Fibroblast of skin of scalp (primary cell): ENCODE data around the gene DPP9. TPM values are rescaled to one million over a fixed set of nuclear protein-coding genes. Genes with fewer than 3 reads are reported as not detected.
A peak's percentile ranks its signal among the peaks of the same experiment; 100 is the strongest.
"Not testable (repeated sequence)": the region's sequence is repeated elsewhere in the genome, so short reads cannot be mapped to it uniquely, and the experiment has no call there.

Experiments used
- DNase-seq: peaks from one replicate; pipeline ENCODE4 v3.0.0-alpha.2; 2013
- polyA plus RNA-seq, 2 experiments: library from polyadenylated mRNA; unstranded; fragments of 120-200 nt; gene quantifications; one replicate each; pipeline ENCODE4 v1.2.1, GENCODE V29; 2013; ENCODE audit not compliant: insufficient read length in 2 of 2

DPP9 gene
- 34.8 TPM for polyA plus RNA-seq (2013, experiment 1 of 2; ENCODE audit: insufficient read length)
- 34.1 TPM for polyA plus RNA-seq (2013, experiment 2 of 2; ENCODE audit: insufficient read length)

GRCh38 chr19:4723595-4724514 lies at the start of gene DPP9:
DPP9 (minus strand) TSS chr19:4723842; CDS start chr19:4719906, 3,936 bp downstream.
- DNase-seq = peak; percentile 99

DNA sequence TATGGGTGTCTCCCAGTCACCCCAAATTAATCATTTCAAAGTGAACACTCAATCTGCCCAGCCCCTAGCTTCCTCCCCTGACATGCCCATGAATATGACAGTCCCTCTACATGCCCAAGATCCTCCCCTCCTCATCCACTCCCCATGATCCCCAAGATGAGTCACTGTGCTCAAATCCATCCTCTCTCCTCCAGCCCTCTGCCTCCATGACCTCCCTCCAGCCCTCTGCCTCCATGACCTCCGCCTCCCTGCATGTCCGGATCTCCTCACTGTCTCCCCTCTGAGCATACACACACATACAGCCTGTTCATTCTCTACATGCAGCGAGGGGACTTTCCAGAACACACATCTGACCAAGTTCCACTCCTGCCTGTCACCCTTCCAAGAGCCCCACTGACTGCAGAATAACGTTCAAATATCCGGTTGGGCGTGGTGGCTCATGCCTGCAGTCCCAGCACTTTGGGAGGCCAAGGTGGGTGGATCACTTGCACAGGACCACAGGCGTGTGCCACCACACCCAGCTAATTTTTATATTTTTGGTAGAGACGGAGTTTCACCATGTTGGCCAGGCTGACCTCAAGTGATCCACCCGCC lies 49.5 kb upstream of the DPP9 start:
- DNase-seq = no peak

- DNase-seq = no peak
Measured at GRCh38 chr19:4772566-4772965, 48.9 kb upstream of the DPP9 start.

DNA sequence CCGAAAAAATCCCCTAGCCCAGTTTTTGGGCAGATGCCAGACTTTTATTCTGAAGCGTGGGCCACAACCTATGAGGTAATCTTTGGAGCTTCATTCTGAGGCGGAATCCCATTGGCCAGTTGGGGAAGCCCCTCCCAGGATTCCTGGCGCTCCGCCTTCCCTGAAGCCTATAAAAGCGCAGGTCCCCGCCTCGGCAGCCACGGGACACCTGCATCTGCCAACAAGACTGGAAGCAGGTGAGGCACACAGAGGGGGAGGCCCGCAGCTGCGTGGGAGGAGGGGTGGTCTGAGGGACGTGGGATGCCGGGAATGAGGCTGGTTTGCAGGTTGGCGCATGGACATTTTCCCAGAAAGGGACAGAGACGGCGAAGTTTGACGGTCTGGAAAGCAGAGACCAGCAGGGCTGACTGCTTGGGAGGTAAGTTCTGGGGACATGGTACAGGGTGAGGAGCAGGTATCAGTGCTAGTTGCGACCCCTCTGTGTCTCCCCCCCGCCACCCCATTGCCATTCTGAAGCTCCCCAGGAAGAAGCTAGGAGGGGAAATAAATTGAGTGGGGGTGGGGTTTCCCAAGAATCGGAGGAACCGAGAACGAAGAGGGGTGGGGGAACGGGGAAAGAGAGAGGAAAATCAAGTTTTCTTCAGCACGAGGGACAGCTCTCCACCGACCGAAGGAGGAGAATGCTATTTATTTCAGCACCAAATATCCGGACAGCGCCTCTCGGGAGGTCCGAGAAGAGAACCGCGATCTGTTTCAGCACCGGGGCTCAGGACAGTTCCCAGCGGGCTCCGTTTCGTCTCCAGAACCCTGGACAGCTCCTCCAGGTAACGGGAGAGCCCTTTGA lies 45.5 kb upstream of the DPP9 start:
- DNase-seq = peak; percentile 86

GRCh38 chr19:4764393-4764660 lies 40.7 kb upstream of the DPP9 start:
- no peak for DNase-seq

GRCh38 chr19:4763021-4763420 lies 39.4 kb upstream of the DPP9 start:
- no peak for DNase-seq

DNA sequence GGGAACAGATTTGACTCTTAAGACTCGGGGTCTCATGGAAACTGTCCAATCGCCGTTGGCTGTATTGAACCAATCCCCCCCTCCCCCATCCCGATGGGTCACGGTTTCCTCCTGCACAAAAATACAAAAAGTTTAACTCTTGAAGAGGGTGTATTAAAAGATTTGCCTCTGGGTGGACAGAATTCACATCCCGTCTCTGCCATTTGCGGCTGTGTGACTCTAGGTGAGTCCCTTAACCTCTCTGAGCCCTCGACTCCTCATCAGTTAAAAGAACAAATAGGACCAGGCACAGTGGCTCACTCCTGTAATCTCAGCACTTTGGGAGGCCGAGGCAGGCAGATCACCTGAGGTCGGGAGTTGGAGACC lies 36.6 kb upstream of the DPP9 start:
- no peak for DNase-seq

- peak; percentile 73 for DNase-seq
Measured at GRCh38 chr19:4759388-4760284, 36.0 kb upstream of the DPP9 start.

- DNase-seq = no peak
Measured at GRCh38 chr19:4758659-4759058, 35.0 kb upstream of the DPP9 start.

DNA sequence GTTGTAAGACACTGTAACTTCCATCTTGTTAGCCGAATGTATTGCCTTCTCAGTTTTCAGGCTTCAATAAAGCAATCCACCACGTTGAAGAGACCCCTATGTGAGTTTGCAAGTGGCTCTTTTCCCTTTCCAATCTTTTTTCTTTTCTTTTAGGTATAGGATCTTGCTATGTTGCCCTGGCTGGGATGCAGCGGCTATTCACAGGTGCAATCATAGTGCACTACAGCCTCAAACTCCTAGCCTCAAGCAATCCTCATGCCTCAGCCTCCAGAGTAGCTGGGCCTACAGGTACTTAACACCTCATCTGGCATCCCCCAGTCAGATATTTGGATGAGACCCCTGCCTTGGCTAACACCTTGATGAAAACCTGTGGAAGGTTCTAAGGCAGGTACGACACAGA lies 34.4 kb upstream of the DPP9 start:
- DNase-seq = no peak

GRCh38 chr19:4755459-4755858 lies 31.8 kb upstream of the DPP9 start:
- DNase-seq = no peak

GRCh38 chr19:4754248-4754647 lies 30.6 kb upstream of the DPP9 start:
- no peak for DNase-seq

GRCh38 chr19:4749870-4750590 lies 26.4 kb upstream of the DPP9 start:
- DNase-seq = no peak

DNA sequence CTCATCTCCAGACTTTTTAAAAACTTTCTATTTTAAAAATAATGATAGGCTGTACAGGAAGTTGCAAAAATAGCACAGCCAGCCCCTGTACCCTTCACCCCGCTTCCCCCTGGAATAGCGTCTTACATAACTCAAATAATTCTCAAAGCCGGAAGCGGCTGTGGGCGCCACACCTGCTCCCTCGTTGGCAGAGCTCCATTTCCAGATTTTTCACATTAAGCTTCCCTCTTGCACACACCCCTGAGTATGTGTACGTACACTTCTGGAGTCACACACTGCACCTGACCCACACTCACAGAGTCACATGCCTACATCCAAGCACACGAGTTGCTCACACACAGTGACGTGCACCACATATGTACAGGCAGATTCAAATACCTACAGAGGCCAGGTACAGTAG lies 24.9 kb upstream of the DPP9 start:
- no peak for DNase-seq

DNA sequence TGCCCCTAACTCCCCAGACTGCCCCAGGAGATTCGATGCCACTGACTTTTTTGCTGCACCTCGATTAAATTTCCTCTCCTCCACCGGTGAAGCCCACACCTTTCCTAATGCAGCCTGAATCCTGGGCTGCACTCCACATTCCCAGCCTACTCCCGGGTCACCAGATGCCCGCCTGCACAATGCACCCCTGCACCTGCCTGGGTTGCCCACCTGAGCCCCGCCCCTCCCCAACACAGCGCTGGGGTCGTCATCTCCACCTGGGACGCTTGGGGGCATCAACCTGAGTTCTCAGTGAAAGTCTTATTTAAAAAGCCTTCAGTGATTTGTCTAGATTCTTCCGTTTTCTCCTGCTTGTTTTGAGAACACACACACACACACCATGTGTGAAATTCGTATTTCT lies 24.5 kb upstream of the DPP9 start:
- no peak for DNase-seq

DNA sequence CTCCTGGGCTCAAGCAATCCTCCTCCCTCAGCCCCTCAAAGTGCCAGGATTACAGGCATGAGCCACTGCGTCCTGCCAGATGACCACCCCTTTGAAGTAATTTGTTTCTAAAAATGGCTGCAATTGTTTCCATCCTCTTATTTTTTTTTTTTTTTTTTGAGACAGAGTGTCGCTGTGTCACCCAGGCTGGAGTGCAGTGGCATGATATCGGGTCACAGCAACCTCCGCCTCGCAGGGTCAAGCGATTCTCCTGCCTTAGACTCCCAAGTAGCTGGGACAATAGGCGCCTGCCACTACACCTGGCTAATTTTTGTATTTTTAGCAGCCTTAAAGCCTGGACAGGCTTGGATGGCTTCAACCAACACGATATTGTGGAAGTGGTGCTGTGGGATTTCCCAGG lies 22.3 kb upstream of the DPP9 start:
- DNase-seq = no peak

GRCh38 chr19:4745175-4745574 lies 21.5 kb upstream of the DPP9 start:
- DNase-seq = not testable (repeated sequence)

GRCh38 chr19:4744451-4745174 lies 21.0 kb upstream of the DPP9 start:
- DNase-seq = peak; percentile 76

- no peak for DNase-seq
Measured at GRCh38 chr19:4742723-4743646, 19.3 kb upstream of the DPP9 start.

GRCh38 chr19:4740092-4740491 lies 16.4 kb upstream of the DPP9 start:
- DNase-seq = no peak
